CD4-positive, alpha-beta T cell (primary cell): Measurements from ENCODE around the gene PLEKHA4. TPM values are rescaled to one million over a fixed set of nuclear protein-coding genes. Genes with fewer than 3 reads are reported as not detected.

ENCODE experiments used
- ATAC-seq: fragments of 200-7000 bp; cut with Tn5 transposase; one replicate; pipeline ENCODE4 v1.10.0; 2022; ENCODE audit warnings: mild to moderate bottlenecking; ENCODE audit not compliant: poor library complexity
- CTCF ChIA-PET: fragments of 350-600 bp; sonication (Branson Sonifier 250); formaldehyde crosslinking; loops from one replicate; lab custom pipeline; 2021; ENCODE audit warnings: antibody characterized with exemption, inconsistent platforms; lab: Charles Lee
- POLR2A ChIA-PET: fragments of 350-600 bp; sonication (Branson Sonifier 250); formaldehyde crosslinking; loops from one replicate; lab custom pipeline; 2021; ENCODE audit warnings: antibody characterized with exemption, inconsistent platforms; lab: Charles Lee
- DNase-seq, 14 experiments: peaks; one replicate each; pipeline ENCODE4 v3.0.0-alpha.2; 2013 to 2020; ENCODE audit warnings: mixed read lengths in 2 of 14
- H3K27ac ChIP-seq, 2 donors: one replicate each; pipeline versions ENCODE4 v1.5.1 to v1.7.0; 2013; ENCODE audit warnings: low read length in 2 of 2, low read depth in 1 of 2, mild to moderate bottlenecking in 1 of 2
- H3K27me3 ChIP-seq, 2 experiments: 1 replicate in 1 of 2; 2 replicates in 1 of 2; pipeline versions ENCODE4 v1.6.1 to v1.7.0; 2013; ENCODE audit warnings: low read length in 2 of 2, control low read depth in 1 of 2, mild to moderate bottlenecking in 1 of 2, moderate library complexity in 1 of 2; ENCODE audit not compliant: insufficient read depth in 2 of 2, control insufficient read depth in 1 of 2
- H3K36me3 ChIP-seq: one replicate; pipeline ENCODE4 v1.6.1; 2013; ENCODE audit warnings: low read length, control low read depth; ENCODE audit not compliant: insufficient read depth
- H3K4me1 ChIP-seq: one replicate; pipeline ENCODE4 v1.6.1; 2013; ENCODE audit warnings: low read length, control low read depth; ENCODE audit not compliant: insufficient read depth
- H3K4me3 ChIP-seq: one replicate; pipeline ENCODE4 v1.5.1; 2013; ENCODE audit warnings: mild to moderate bottlenecking, low read length, moderate library complexity
- H3K9me3 ChIP-seq, 2 experiments: 1 replicate in 1 of 2; 2 replicates in 1 of 2; pipeline versions ENCODE4 v1.6.1 to v1.7.0; 2013; ENCODE audit warnings: low read length in 2 of 2, mild to moderate bottlenecking in 2 of 2, control low read depth in 1 of 2, moderate library complexity in 1 of 2; ENCODE audit not compliant: control insufficient read depth in 1 of 2, insufficient read depth in 1 of 2
- H3K27ac Mint-ChIP-seq: one replicate; pipeline ENCODE4 v1.8.0; 2020; ENCODE audit warnings: mixed read lengths
- H3K27me3 Mint-ChIP-seq: one replicate; pipeline ENCODE4 v1.8.0; 2021; ENCODE audit warnings: mixed read lengths
- H3K36me3 Mint-ChIP-seq: one replicate; pipeline ENCODE4 v1.8.0; 2021; ENCODE audit warnings: low read depth, mixed read lengths
- H3K4me1 Mint-ChIP-seq: one replicate; pipeline ENCODE4 v1.8.0; 2021; ENCODE audit warnings: low read depth, mixed read lengths
- H3K4me3 Mint-ChIP-seq: one replicate; pipeline ENCODE4 v1.8.0; 2020; ENCODE audit warnings: mild to moderate bottlenecking, mixed read lengths
- H3K9me3 Mint-ChIP-seq: one replicate; pipeline ENCODE4 v1.8.0; 2020; ENCODE audit warnings: mixed read lengths
- intact Hi-C, 2 experiments: fragments of 100-400 bp; cut with DNase I in 1 of 2; cut with micrococcal nuclease in 1 of 2; formaldehyde crosslinking; loops; one replicate each; pipeline versions ENCODE4 v1.15.1 to v1.9.0; 2023 to 2025; cut with DNase I, micrococcal nuclease
- total RNA-seq, 174 experiments: library from RNA in 2 of 174; stranded (reverse) in 2 of 174; gene quantifications; one replicate each; pipeline ENCODE4 v1.2.3 and lab custom pipeline; 2021 to 2026
- TF ChIP-seq, protein P1 (sequence below): fragments of 200-600 bp; IDR thresholded peaks from one replicate; pipeline ENCODE4 v1.8.0; 2022; ENCODE audit warnings: antibody characterized with exemption, mild to moderate bottlenecking

PLEKHA4 gene
- total RNA-seq, 2 experiments from 2014 or later: 1.4 to 2.7 TPM

DNA sequence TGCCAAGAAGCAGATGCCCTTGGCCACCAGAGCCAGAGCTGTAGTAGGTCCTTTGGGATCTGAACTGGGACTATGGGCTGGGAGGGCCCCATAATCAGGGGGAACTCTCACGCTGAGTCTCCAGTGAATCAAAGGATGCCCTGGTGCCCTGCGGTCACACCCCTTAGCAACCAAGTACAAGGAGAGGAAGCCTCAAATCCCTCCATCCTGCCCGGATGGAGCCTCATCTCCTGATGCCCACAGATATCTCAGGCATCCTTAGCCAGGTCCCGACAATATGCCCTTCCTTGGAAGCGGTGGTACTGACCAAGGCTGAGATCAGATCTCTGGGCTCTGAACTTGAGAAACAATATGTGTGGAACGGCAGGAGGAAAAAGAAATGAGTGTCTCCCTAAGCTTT lies 1.7 kb downstream of the PLEKHA4 start:
- TF ChIP-seq, protein P1, sequence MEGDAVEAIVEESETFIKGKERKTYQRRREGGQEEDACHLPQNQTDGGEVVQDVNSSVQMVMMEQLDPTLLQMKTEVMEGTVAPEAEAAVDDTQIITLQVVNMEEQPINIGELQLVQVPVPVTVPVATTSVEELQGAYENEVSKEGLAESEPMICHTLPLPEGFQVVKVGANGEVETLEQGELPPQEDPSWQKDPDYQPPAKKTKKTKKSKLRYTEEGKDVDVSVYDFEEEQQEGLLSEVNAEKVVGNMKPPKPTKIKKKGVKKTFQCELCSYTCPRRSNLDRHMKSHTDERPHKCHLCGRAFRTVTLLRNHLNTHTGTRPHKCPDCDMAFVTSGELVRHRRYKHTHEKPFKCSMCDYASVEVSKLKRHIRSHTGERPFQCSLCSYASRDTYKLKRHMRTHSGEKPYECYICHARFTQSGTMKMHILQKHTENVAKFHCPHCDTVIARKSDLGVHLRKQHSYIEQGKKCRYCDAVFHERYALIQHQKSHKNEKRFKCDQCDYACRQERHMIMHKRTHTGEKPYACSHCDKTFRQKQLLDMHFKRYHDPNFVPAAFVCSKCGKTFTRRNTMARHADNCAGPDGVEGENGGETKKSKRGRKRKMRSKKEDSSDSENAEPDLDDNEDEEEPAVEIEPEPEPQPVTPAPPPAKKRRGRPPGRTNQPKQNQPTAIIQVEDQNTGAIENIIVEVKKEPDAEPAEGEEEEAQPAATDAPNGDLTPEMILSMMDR: no peak
- peak in 1 of 14 experiments; percentile 8 for DNase-seq
- H3K27ac Mint-ChIP-seq: no peak overlapping the region

DNA sequence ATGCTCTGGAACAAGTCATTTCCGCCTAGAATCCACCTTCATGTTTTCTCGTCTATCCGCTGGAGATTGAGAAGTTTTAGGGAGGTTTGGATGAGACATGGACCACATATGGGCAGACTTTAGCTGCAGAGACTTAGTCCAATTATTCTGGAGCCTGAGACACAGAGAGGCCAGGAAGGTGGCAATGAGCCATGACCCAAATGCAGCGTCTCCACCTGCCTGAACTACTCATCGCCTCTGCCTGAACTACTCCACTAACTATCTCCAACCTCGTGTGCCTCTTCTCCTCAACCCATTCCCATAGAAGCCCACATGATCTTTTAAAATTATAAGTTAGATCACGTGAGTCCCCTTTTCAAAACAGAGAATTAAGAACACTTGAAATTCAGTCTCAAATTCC lies 5.6 kb downstream of the PLEKHA4 start:
- Histone ChIP-seq H3K27ac (no peak overlapping the region), H3K4me3 (no peak overlapping the region), H3K4me1 (peaks cover 20% of the 10 kb centered on the region), H3K9me3 (no peaks in the 10 kb centered on the region), H3K27me3 (peaks cover 0 to 2% of the 10 kb centered on the region in 2 experiments), H3K36me3 (no peaks in the 10 kb centered on the region)
- intact Hi-C loops: no loop called here
- no peaks in the 10 kb centered on the region for H3K9me3 Mint-ChIP-seq
- ChIA-PET POLR2A (no interaction called here), CTCF (interaction anchor here (1.1 kb wide), 1 partner anchor 108 kb away, joined by 3 read pairs; no protein-coding TSS in a partner anchor)
- TF ChIP-seq, protein P1: no peak
- H3K36me3 Mint-ChIP-seq: no peaks in the 10 kb centered on the region
- no peak overlapping the region for H3K27ac Mint-ChIP-seq
- ATAC-seq (no peak), DNase-seq (no peak)
- no peaks in the 10 kb centered on the region for H3K27me3 Mint-ChIP-seq
- H3K4me1 Mint-ChIP-seq: peaks cover 5% of the 10 kb centered on the region
- no peak overlapping the region for H3K4me3 Mint-ChIP-seq

More for the DNA sequence above, 1.7 kb downstream of the PLEKHA4 start:
- H3K4me3 ChIP-seq: no peak overlapping the region
- ChIA-PET CTCF (no interaction called here), POLR2A (no interaction called here)
- no peak for ATAC-seq
- H3K27ac ChIP-seq: no peak overlapping the region
- H3K9me3 ChIP-seq: no peaks in the 10 kb centered on the region
- no peaks in the 10 kb centered on the region for H3K36me3 ChIP-seq
- Mint-ChIP-seq H3K36me3 (no peaks in the 10 kb centered on the region), H3K4me1 (no peaks in the 10 kb centered on the region), H3K9me3 (no peaks in the 10 kb centered on the region), H3K4me3 (no peak overlapping the region), H3K27me3 (no peaks in the 10 kb centered on the region)
- H3K27me3 ChIP-seq: peaks cover 0 to 2% of the 10 kb centered on the region in 2 experiments
- no peaks in the 10 kb centered on the region for H3K4me1 ChIP-seq
- intact Hi-C loops: no loop called here

DNA sequence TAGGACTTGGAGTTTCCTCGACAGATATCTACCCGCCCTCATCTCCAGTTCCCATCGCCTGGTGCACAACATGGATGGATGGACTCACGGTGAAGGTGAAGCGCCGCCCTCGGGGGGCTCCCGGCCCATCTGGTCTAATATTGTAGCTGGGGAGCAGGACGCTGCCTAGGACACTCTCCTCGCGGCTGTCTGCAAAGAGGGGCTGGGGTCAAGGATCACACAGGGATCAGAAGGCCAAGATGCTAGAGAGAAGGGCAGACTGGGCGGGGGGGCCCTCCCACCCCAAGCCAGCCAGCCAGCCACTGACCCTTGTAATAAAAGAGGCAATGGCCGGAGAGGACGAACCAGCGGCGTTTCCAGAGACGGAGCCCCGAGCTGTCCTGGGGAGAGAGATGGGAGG lies 7.1 kb downstream of the PLEKHA4 start:
- ATAC-seq (no peak), DNase-seq (no peak)
- Histone ChIP-seq H3K27ac (no peak overlapping the region), H3K36me3 (no peaks in the 10 kb centered on the region), H3K9me3 (no peaks in the 10 kb centered on the region), H3K4me1 (peaks cover 20% of the 10 kb centered on the region), H3K27me3 (no peaks in the 10 kb centered on the region), H3K4me3 (no peak overlapping the region)
- Mint-ChIP-seq H3K4me3 (no peak overlapping the region), H3K27ac (no peak overlapping the region), H3K27me3 (no peaks in the 10 kb centered on the region), H3K36me3 (no peaks in the 10 kb centered on the region), H3K9me3 (no peaks in the 10 kb centered on the region), H3K4me1 (peaks cover 5% of the 10 kb centered on the region)
- TF ChIP-seq, protein P1: no peak
- POLR2A ChIA-PET: no interaction called here
- intact Hi-C loops: no loop called here
- CTCF ChIA-PET: no interaction called here
